ENCODE measurements around the gene SLC16A13.

DNA sequence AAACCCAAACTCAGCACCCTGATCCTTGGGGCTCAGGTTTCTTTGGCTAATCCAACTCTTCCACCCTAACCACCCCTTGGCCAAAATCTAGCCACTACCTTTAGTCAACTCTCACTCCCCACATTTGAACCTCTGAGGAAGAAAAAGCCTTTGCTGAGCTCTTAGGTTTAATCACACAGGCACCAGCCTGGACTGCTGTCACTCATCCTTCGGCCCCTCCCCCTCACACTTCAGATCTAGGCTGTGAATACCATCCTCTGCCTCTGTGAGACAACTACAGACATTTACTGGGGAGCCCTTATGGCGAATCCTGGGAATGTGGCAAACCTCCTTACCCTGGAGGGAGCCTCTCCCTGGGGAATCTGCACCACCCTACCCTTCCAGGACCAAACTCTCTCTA is 28.7 kb upstream of the SLC16A13 start:
- no peak for TF ChIP-seq EZH2 (IDR thresholded peaks at IDR 0.05; ENCODE audit: insufficient read depth, poor library complexity, severe bottlenecking)
- TF ChIP-seq EZH2phosphoT487 (IDR thresholded peaks at IDR 0.05; ENCODE audit: insufficient read depth, low read depth): no peak
